DND-41 (cell line): ENCODE results near the gene TAPT1.

ENCODE experiments used
- ATAC-seq: fragments of 200-7000 bp; cut with Tn5 transposase; 3 replicates; pipeline ENCODE4 v1.9.1; 2021; ENCODE audit warnings: low read depth; ENCODE audit not compliant: insufficient read depth
- DNase-seq: peaks from one replicate; pipeline ENCODE4 v3.0.0-alpha.2; 2020
- H2AFZ ChIP-seq: 2 replicates; pipeline ENCODE4 v1.6.0; 2012; ENCODE audit warnings: low read depth, low read length
- H3K27ac ChIP-seq: 2 replicates; pipeline ENCODE4 v1.5.1; 2012; ENCODE audit warnings: low read length, inconsistent platforms
- H3K27me3 ChIP-seq: fragments of 200-600 bp; sonication (generic); 2 replicates; pipeline ENCODE4 v1.6.0; 2012; ENCODE audit warnings: low read length, mild to moderate bottlenecking, inconsistent platforms; ENCODE audit not compliant: insufficient read depth, poor library complexity
- H3K36me3 ChIP-seq: 2 replicates; pipeline ENCODE4 v1.5.1; 2012; ENCODE audit warnings: low read length, inconsistent platforms; ENCODE audit not compliant: insufficient read depth
- H3K4me1 ChIP-seq: 2 replicates; pipeline ENCODE4 v1.5.1; 2012; ENCODE audit warnings: mild to moderate bottlenecking, low read length; ENCODE audit not compliant: insufficient read depth
- H3K4me2 ChIP-seq: 2 replicates; pipeline ENCODE4 v1.6.0; 2012; ENCODE audit warnings: mild to moderate bottlenecking, moderate library complexity, low read length, inconsistent platforms; ENCODE audit not compliant: insufficient read depth
- H3K4me3 ChIP-seq, 2 experiments: fragments of 200-600 bp in 1 of 2; shearing (Covaris generic) in 1 of 2; 2 replicates each; pipeline ENCODE4 v1.5.1; 2012 to 2016; ENCODE audit warnings: inconsistent platforms in 2 of 2, low read length in 2 of 2, mild to moderate bottlenecking in 2 of 2, low read depth in 1 of 2, moderate library complexity in 1 of 2
- H3K79me2 ChIP-seq: 2 replicates; pipeline ENCODE4 v1.6.0; 2012; ENCODE audit warnings: low read length, inconsistent platforms; ENCODE audit not compliant: insufficient read depth
- H3K9ac ChIP-seq: 2 replicates; pipeline ENCODE4 v1.6.0; 2012; ENCODE audit warnings: low read depth, mild to moderate bottlenecking, inconsistent platforms, low read length, moderate library complexity
- H3K9me3 ChIP-seq: 2 replicates; pipeline ENCODE4 v1.5.1; 2012; ENCODE audit warnings: low read length, moderate library complexity, mild to moderate bottlenecking, inconsistent platforms; ENCODE audit not compliant: insufficient read depth, severe bottlenecking
- H4K20me1 ChIP-seq: 2 replicates; pipeline ENCODE4 v1.6.0; 2012; ENCODE audit warnings: low read length; ENCODE audit not compliant: insufficient read depth
- CTCF ChIP-seq: IDR thresholded peaks from 2 replicates; pipeline ENCODE4 v1.5.1; 2012; ENCODE audit warnings: borderline replicate concordance, low read length, moderate library complexity, mild to moderate bottlenecking; ENCODE audit not compliant: poor library complexity, severe bottlenecking; ENCODE audit errors: extremely low read depth
- EZH2 ChIP-seq: IDR thresholded peaks from 3 replicates; pipeline ENCODE4 v1.6.1; 2012; ENCODE audit warnings: borderline replicate concordance, low read depth, mild to moderate bottlenecking, moderate library complexity, low read length, inconsistent platforms; ENCODE audit not compliant: severe bottlenecking

TAPT1 gene

GRCh38 chr4:16259889-16260246, 33.6 kb upstream of the TAPT1 start:
- no peak for ATAC-seq
- no peak for TF ChIP-seq EZH2
- TF ChIP-seq CTCF: no peak
- no peak overlapping the region for H3K4me2 ChIP-seq
- peaks cover 15% of the 10 kb centered on the region for H3K4me1 ChIP-seq
- no peaks in the 10 kb centered on the region for H3K79me2 ChIP-seq
- DNase-seq: no peak
- H4K20me1 ChIP-seq: no peaks in the 10 kb centered on the region
- H3K9me3 ChIP-seq: no peaks in the 10 kb centered on the region
- no peak overlapping the region for H3K27ac ChIP-seq
- H3K36me3 ChIP-seq: no peaks in the 10 kb centered on the region
- H3K4me3 ChIP-seq: no peak overlapping the region
- no peak overlapping the region for H2AFZ ChIP-seq
- no peaks in the 10 kb centered on the region for H3K27me3 ChIP-seq
- H3K9ac ChIP-seq: no peak overlapping the region

- H3K4me2 ChIP-seq: no peak overlapping the region
- H3K4me3 ChIP-seq: no peak overlapping the region
- H3K27ac ChIP-seq: no peak overlapping the region
- H3K36me3 ChIP-seq: no peaks in the 10 kb centered on the region
- TF ChIP-seq EZH2 (no peak), CTCF (no peak)
- no peaks in the 10 kb centered on the region for H3K9me3 ChIP-seq
- no peaks in the 10 kb centered on the region for H3K79me2 ChIP-seq
- no peaks in the 10 kb centered on the region for H3K27me3 ChIP-seq
- peaks cover 15% of the 10 kb centered on the region for H3K4me1 ChIP-seq
- ATAC-seq: no peak
- no peak for DNase-seq
- no peak overlapping the region for H2AFZ ChIP-seq
- no peak overlapping the region for H3K9ac ChIP-seq
- no peaks in the 10 kb centered on the region for H4K20me1 ChIP-seq
These were observed 33.1 kb upstream of the TAPT1 start for GRCh38 chr4:16259241-16259888.

- Histone ChIP-seq H3K9me3 (no peaks in the 10 kb centered on the region), H3K4me2 (no peak overlapping the region), H4K20me1 (no peaks in the 10 kb centered on the region), H3K79me2 (no peaks in the 10 kb centered on the region), H3K4me3 (no peak overlapping the region), H3K27me3 (no peaks in the 10 kb centered on the region), H2AFZ (no peak overlapping the region), H3K4me1 (peaks cover 12% of the 10 kb centered on the region), H3K36me3 (no peaks in the 10 kb centered on the region), H3K9ac (no peak overlapping the region), H3K27ac (no peak overlapping the region)
- TF ChIP-seq CTCF (no peak), EZH2 (no peak)
- ATAC-seq: no peak
- DNase-seq: no peak
These were observed 31.3 kb upstream of the TAPT1 start for GRCh38 chr4:16257611-16258010.
